ENCODE data around the gene PRAMEF1.

The PRAMEF1 gene

GRCh38 chr1:12763479-12763878 lies 27.7 kb upstream of the PRAMEF1 start:
- no peak overlapping the region for H2AK5ac ChIP-seq (ENCODE audit: low read length)
- no peak overlapping the region for H3K27ac ChIP-seq (ENCODE audit: low read depth, low read length)
- no CpG with 5 or more reads among the region's 4 CpGs for WGBS (ENCODE audit: extremely low coverage, insufficient coverage, insufficient read length)
- no peak overlapping the region for H3K9ac ChIP-seq (ENCODE audit: low read length)
- no peak overlapping the region for H4K8ac ChIP-seq (ENCODE audit: low read depth, low read length)
- no peak overlapping the region for H4K91ac ChIP-seq (ENCODE audit: low read depth, low read length)
- H3K27me3 ChIP-seq (ENCODE audit: insufficient read depth, low read length), result no peaks in the 10 kb centered on the region
- H3K4me1 ChIP-seq (ENCODE audit: control insufficient read depth in 1 of 2, insufficient read depth in 2 of 2, low read length in 2 of 2), result no peaks in the 10 kb centered on the region
- H2BK5ac ChIP-seq (ENCODE audit: low read depth, low read length, poor library complexity), result no peak overlapping the region
- no peak for DNase-seq
- no peak overlapping the region for H3K4me2 ChIP-seq (ENCODE audit: low read length)
- H3K18ac ChIP-seq (ENCODE audit: low read length), result no peak overlapping the region
- no peak overlapping the region for H3K4ac ChIP-seq (ENCODE audit: low read depth, low read length)
- no peak overlapping the region for H2BK120ac ChIP-seq (ENCODE audit: insufficient read depth, low read length, poor library complexity)
- H3K14ac ChIP-seq (ENCODE audit: low read length), result no peak overlapping the region
- no peak overlapping the region for H2AFZ ChIP-seq (ENCODE audit: insufficient read depth, low read length, poor library complexity)
- H3K79me2 ChIP-seq (ENCODE audit: control insufficient read depth, insufficient read depth, low read length, poor library complexity), result no peaks in the 10 kb centered on the region
- no peak overlapping the region for H2BK12ac ChIP-seq (ENCODE audit: low read length)
- no peaks in the 10 kb centered on the region for H3K9me3 ChIP-seq (ENCODE audit: insufficient read depth, low read depth, low read length)
- H4K12ac ChIP-seq (ENCODE audit: low read depth, low read length), result no peak overlapping the region
- H3K4me3 ChIP-seq (ENCODE audit: low read depth, low read length), result no peak overlapping the region
- no peak overlapping the region for H3K23ac ChIP-seq (ENCODE audit: low read length)
- no peaks in the 10 kb centered on the region for H3K36me3 ChIP-seq (ENCODE audit: control insufficient read depth in 1 of 2, insufficient read depth in 2 of 2, low read length in 2 of 2)
- no peaks in the 10 kb centered on the region for H3K79me1 ChIP-seq (ENCODE audit: low read length)

GRCh38 chr1:12764016-12764415 lies 27.2 kb upstream of the PRAMEF1 start:
- Histone ChIP-seq H3K4me2 (ENCODE audit: low read length) (no peak overlapping the region), H4K91ac (ENCODE audit: low read depth, low read length) (no peak overlapping the region), H2AK5ac (ENCODE audit: low read length) (no peak overlapping the region), H3K23ac (ENCODE audit: low read length) (no peak overlapping the region), H3K14ac (ENCODE audit: low read length) (no peak overlapping the region), H2BK5ac (ENCODE audit: low read depth, low read length, poor library complexity) (no peak overlapping the region), H3K79me2 (ENCODE audit: control insufficient read depth, insufficient read depth, low read length, poor library complexity) (no peaks in the 10 kb centered on the region), H3K18ac (ENCODE audit: low read length) (no peak overlapping the region), H3K27ac (ENCODE audit: low read depth, low read length) (no peak overlapping the region), H2AFZ (ENCODE audit: insufficient read depth, low read length, poor library complexity) (no peak overlapping the region), H3K4me3 (ENCODE audit: low read depth, low read length) (no peak overlapping the region), H3K4me1 (ENCODE audit: control insufficient read depth in 1 of 2, insufficient read depth in 2 of 2, low read length in 2 of 2) (no peaks in the 10 kb centered on the region), H3K79me1 (ENCODE audit: low read length) (no peaks in the 10 kb centered on the region), H3K9me3 (ENCODE audit: insufficient read depth, low read depth, low read length) (no peaks in the 10 kb centered on the region), H4K8ac (ENCODE audit: low read depth, low read length) (no peak overlapping the region), H2BK12ac (ENCODE audit: low read length) (no peak overlapping the region), H4K12ac (ENCODE audit: low read depth, low read length) (no peak overlapping the region), H3K9ac (ENCODE audit: low read length) (no peak overlapping the region), H3K4ac (ENCODE audit: low read depth, low read length) (no peak overlapping the region), H3K36me3 (ENCODE audit: control insufficient read depth in 1 of 2, insufficient read depth in 2 of 2, low read length in 2 of 2) (no peaks in the 10 kb centered on the region), H3K27me3 (ENCODE audit: insufficient read depth, low read length) (no peaks in the 10 kb centered on the region), H2BK120ac (ENCODE audit: insufficient read depth, low read length, poor library complexity) (no peak overlapping the region)
- no CpG with 5 or more reads among the region's 5 CpGs for WGBS (ENCODE audit: extremely low coverage, insufficient coverage, insufficient read length)
- DNase-seq, result no peak

- H2AFZ ChIP-seq (ENCODE audit: insufficient read depth, low read length, poor library complexity), result no peak overlapping the region
- no CpG with 5 or more reads among the region's 2 CpGs for WGBS (ENCODE audit: extremely low coverage, insufficient coverage, insufficient read length)
- H3K14ac ChIP-seq (ENCODE audit: low read length), result no peak overlapping the region
- no peak overlapping the region for H4K91ac ChIP-seq (ENCODE audit: low read depth, low read length)
- H3K18ac ChIP-seq (ENCODE audit: low read length), result no peak overlapping the region
- H3K9me3 ChIP-seq (ENCODE audit: insufficient read depth, low read depth, low read length), result peaks cover 3% of the 10 kb centered on the region
- H3K23ac ChIP-seq (ENCODE audit: low read length), result no peak overlapping the region
- no peak for DNase-seq
- no peak overlapping the region for H2BK120ac ChIP-seq (ENCODE audit: insufficient read depth, low read length, poor library complexity)
- no peaks in the 10 kb centered on the region for H3K79me2 ChIP-seq (ENCODE audit: control insufficient read depth, insufficient read depth, low read length, poor library complexity)
- no peak overlapping the region for H3K4ac ChIP-seq (ENCODE audit: low read depth, low read length)
- no peaks in the 10 kb centered on the region for H3K79me1 ChIP-seq (ENCODE audit: low read length)
- H3K4me2 ChIP-seq (ENCODE audit: low read length), result no peak overlapping the region
- H2AK5ac ChIP-seq (ENCODE audit: low read length), result no peak overlapping the region
- H3K9ac ChIP-seq (ENCODE audit: low read length), result no peak overlapping the region
- no peak overlapping the region for H3K27ac ChIP-seq (ENCODE audit: low read depth, low read length)
- no peaks in the 10 kb centered on the region for H3K27me3 ChIP-seq (ENCODE audit: insufficient read depth, low read length)
- H4K12ac ChIP-seq (ENCODE audit: low read depth, low read length), result no peak overlapping the region
- no peaks in the 10 kb centered on the region for H3K4me1 ChIP-seq (ENCODE audit: control insufficient read depth in 1 of 2, insufficient read depth in 2 of 2, low read length in 2 of 2)
- H2BK12ac ChIP-seq (ENCODE audit: low read length), result no peak overlapping the region
- H3K36me3 ChIP-seq (ENCODE audit: control insufficient read depth in 1 of 2, insufficient read depth in 2 of 2, low read length in 2 of 2), result no peaks in the 10 kb centered on the region
- no peak overlapping the region for H3K4me3 ChIP-seq (ENCODE audit: low read depth, low read length)
- no peak overlapping the region for H4K8ac ChIP-seq (ENCODE audit: low read depth, low read length)
- H2BK5ac ChIP-seq (ENCODE audit: low read depth, low read length, poor library complexity), result no peak overlapping the region
These were observed 22.2 kb upstream of the PRAMEF1 start for GRCh38 chr1:12769031-12769430.

- Histone ChIP-seq H3K9ac (ENCODE audit: low read length) (no peak overlapping the region), H4K8ac (ENCODE audit: low read depth, low read length) (no peak overlapping the region), H3K23ac (ENCODE audit: low read length) (no peak overlapping the region), H3K27me3 (ENCODE audit: insufficient read depth, low read length) (no peaks in the 10 kb centered on the region), H2BK5ac (ENCODE audit: low read depth, low read length, poor library complexity) (no peak overlapping the region), H2AK5ac (ENCODE audit: low read length) (no peak overlapping the region), H3K4ac (ENCODE audit: low read depth, low read length) (no peak overlapping the region), H2BK12ac (ENCODE audit: low read length) (no peak overlapping the region), H3K9me3 (ENCODE audit: insufficient read depth, low read depth, low read length) (peaks cover 3% of the 10 kb centered on the region), H3K79me2 (ENCODE audit: control insufficient read depth, insufficient read depth, low read length, poor library complexity) (no peaks in the 10 kb centered on the region), H3K4me2 (ENCODE audit: low read length) (no peak overlapping the region), H3K18ac (ENCODE audit: low read length) (no peak overlapping the region), H3K14ac (ENCODE audit: low read length) (no peak overlapping the region), H3K36me3 (ENCODE audit: control insufficient read depth in 1 of 2, insufficient read depth in 2 of 2, low read length in 2 of 2) (no peaks in the 10 kb centered on the region), H4K12ac (ENCODE audit: low read depth, low read length) (no peak overlapping the region), H3K27ac (ENCODE audit: low read depth, low read length) (no peak overlapping the region), H4K91ac (ENCODE audit: low read depth, low read length) (no peak overlapping the region), H3K4me3 (ENCODE audit: low read depth, low read length) (no peak overlapping the region), H3K4me1 (ENCODE audit: control insufficient read depth in 1 of 2, insufficient read depth in 2 of 2, low read length in 2 of 2) (no peaks in the 10 kb centered on the region), H2AFZ (ENCODE audit: insufficient read depth, low read length, poor library complexity) (no peak overlapping the region), H3K79me1 (ENCODE audit: low read length) (no peaks in the 10 kb centered on the region), H2BK120ac (ENCODE audit: insufficient read depth, low read length, poor library complexity) (no peak overlapping the region)
- WGBS (ENCODE audit: extremely low coverage, insufficient coverage, insufficient read length), result no CpG with 5 or more reads among the region's 7 CpGs
- DNase-seq, result no peak
These were observed 21.2 kb upstream of the PRAMEF1 start for GRCh38 chr1:12769976-12770505.
